ENCODE data around the gene CD7. TPM values are rescaled to one million over a fixed set of nuclear protein-coding genes. Genes with fewer than 3 reads are reported as not detected.

The CD7 gene
- total and polyA plus RNA-seq, 7 donors = 0.13 to 0.81 (median 0.19) TPM; not detected in 1

- TF ChIP-seq CTCF (IDR thresholded peaks at IDR 0.05) = no peak
- 56 to 65% (median 65%) methylated on average over 21 of the region's 21 CpGs for WGBS, 3 donors
- Histone ChIP-seq H3K4me3 (peak within 1 kb of the TSS; percentile 7), H3K27ac (no peak within 1 kb of the TSS), H3K4me1 (no peaks in the 10 kb centered on the region), H3K9me3 (no peaks in the 10 kb centered on the region), H3K27me3 (ENCODE audit: insufficient read depth in 3 of 3, low read length in 2 of 3) (peaks cover 3 to 23% (median 4%) of the 10 kb centered on the region in 3 donors), H3K36me3 (ENCODE audit: insufficient read depth in 1 of 2, low read depth in 1 of 2) (no peaks in the 10 kb centered on the region)
- DNase-seq = no peak
- ATAC-seq = no peak
- intact Hi-C loops (cut with DNase I) = loop anchor here in 1 of 2 donors (10.0 kb wide), 1 partner anchor 196 kb away; no protein-coding TSS in a partner anchor
Observed at GRCh38 chr17:82358465-82359350, 41.3 kb upstream of the CD7 start, which contains the start of gene TEX19. Gene TEX19 (plus strand): TSS chr17:82359247. CDS start chr17:82362151, 2,904 bp downstream.

- peaks cover 3 to 23% (median 4%) of the 10 kb centered on the region in 3 donors for H3K27me3 ChIP-seq (ENCODE audit: insufficient read depth in 3 of 3, low read length in 2 of 3)
- intact Hi-C loops (cut with DNase I) = loop anchor here in 1 of 2 donors (10.0 kb wide), 1 partner anchor 197 kb away; no protein-coding TSS in a partner anchor
- H3K36me3 ChIP-seq (ENCODE audit: insufficient read depth in 1 of 2, low read depth in 1 of 2) = no peaks in the 10 kb centered on the region
- ATAC-seq (no peak), DNase-seq (no peak)
- no peak overlapping the region for H3K4me3 ChIP-seq
- no peaks in the 10 kb centered on the region for H3K9me3 ChIP-seq
- no peak overlapping the region for H3K27ac ChIP-seq
- WGBS, 3 donors = 56 to 63% (median 63%) methylated on average over 2 of the region's 2 CpGs
- no peaks in the 10 kb centered on the region for H3K4me1 ChIP-seq
- TF ChIP-seq CTCF (IDR thresholded peaks at IDR 0.05) = no peak
Observed at GRCh38 chr17:82357394-82357793, 40.0 kb upstream of the CD7 start.

GRCh38 chr17:82356845-82357355, 39.5 kb upstream of the CD7 start:
- no peak for TF ChIP-seq CTCF (IDR thresholded peaks at IDR 0.05)
- intact Hi-C loops (cut with DNase I) = loop anchor here in 1 of 2 donors (10.0 kb wide), 1 partner anchor 198 kb away; no protein-coding TSS in a partner anchor
- Histone ChIP-seq H3K36me3 (ENCODE audit: insufficient read depth in 1 of 2, low read depth in 1 of 2) (no peaks in the 10 kb centered on the region), H3K9me3 (no peaks in the 10 kb centered on the region), H3K4me3 (no peak overlapping the region), H3K27me3 (ENCODE audit: insufficient read depth in 3 of 3, low read length in 2 of 3) (peaks cover 3 to 23% (median 4%) of the 10 kb centered on the region in 3 donors), H3K4me1 (no peaks in the 10 kb centered on the region), H3K27ac (no peak overlapping the region)
- ATAC-seq = peak in 3 of 4 donors; percentile 18 to 51 (median 34)
- 17 to 35% (median 19%) methylated on average over 20 of the region's 20 CpGs for WGBS, 3 donors
- no peak for DNase-seq

- no peaks in the 10 kb centered on the region for H3K9me3 ChIP-seq
- peaks cover 3 to 23% (median 4%) of the 10 kb centered on the region in 3 donors for H3K27me3 ChIP-seq (ENCODE audit: insufficient read depth in 3 of 3, low read length in 2 of 3)
- no peak for TF ChIP-seq CTCF (IDR thresholded peaks at IDR 0.05)
- ATAC-seq = no peak
- no peaks in the 10 kb centered on the region for H3K4me1 ChIP-seq
- 44 to 63% (median 50%) methylated on average over 11 of the region's 11 CpGs for WGBS, 3 donors
- no peak overlapping the region for H3K27ac ChIP-seq
- no peak for DNase-seq
- intact Hi-C loops (cut with DNase I) = loop anchor here (2.0 to 10.0 kb wide), 2 partner anchors 49 to 199 kb away; no protein-coding TSS in a partner anchor
- H3K4me3 ChIP-seq = no peak overlapping the region
- no peaks in the 10 kb centered on the region for H3K36me3 ChIP-seq (ENCODE audit: insufficient read depth in 1 of 2, low read depth in 1 of 2)
Observed at GRCh38 chr17:82355770-82356427, 38.5 kb upstream of the CD7 start.

Measured in psoas muscle (tissue), 8 donors.